ENCODE data around the gene NAGS.
A peak's percentile ranks its signal among the peaks of the same experiment; 100 is the strongest.
"Not testable (repeated sequence)": the region's sequence is repeated elsewhere in the genome, so short reads cannot be mapped to it uniquely, and the experiment has no call there.

Gene NAGS, protein sequence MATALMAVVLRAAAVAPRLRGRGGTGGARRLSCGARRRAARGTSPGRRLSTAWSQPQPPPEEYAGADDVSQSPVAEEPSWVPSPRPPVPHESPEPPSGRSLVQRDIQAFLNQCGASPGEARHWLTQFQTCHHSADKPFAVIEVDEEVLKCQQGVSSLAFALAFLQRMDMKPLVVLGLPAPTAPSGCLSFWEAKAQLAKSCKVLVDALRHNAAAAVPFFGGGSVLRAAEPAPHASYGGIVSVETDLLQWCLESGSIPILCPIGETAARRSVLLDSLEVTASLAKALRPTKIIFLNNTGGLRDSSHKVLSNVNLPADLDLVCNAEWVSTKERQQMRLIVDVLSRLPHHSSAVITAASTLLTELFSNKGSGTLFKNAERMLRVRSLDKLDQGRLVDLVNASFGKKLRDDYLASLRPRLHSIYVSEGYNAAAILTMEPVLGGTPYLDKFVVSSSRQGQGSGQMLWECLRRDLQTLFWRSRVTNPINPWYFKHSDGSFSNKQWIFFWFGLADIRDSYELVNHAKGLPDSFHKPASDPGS

DNA sequence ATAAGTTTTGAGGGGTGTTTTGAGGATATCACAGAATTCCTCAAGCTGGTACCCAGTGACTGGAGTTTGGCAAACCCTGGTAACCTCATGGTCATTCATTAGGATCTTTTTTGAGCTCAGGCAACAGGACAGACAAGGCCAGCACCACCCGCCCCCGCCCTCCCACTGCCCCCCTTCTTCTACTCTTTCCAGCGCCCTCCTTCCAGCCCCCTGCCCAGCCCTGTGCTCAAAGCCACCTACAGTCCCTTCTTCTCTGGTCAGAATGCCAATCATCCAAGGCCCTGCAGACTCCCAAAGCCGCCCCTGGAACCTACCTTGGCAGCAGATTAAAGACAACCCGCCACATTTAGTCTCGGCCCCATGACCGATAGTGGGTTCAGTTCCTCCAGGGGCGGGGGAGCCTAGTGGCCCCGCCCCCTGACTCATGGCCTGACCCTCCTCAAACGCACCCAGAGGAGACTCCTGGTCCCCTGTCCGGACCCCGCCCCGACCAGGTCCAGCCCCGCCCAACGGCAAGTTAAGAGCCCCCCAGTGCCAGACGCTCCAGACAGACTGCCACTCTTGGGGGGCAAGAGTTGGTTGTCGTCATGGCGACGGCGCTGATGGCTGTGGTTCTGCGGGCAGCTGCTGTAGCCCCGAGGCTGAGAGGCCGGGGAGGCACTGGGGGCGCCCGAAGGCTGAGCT is at the start of gene NAGS:
NAGS (plus strand) TSS at position 546 of the 684 bp plus-strand sequence; CDS start at position 588, 42 bp downstream.
- peak; percentile 47 to 71 for DNase-seq

DNA sequence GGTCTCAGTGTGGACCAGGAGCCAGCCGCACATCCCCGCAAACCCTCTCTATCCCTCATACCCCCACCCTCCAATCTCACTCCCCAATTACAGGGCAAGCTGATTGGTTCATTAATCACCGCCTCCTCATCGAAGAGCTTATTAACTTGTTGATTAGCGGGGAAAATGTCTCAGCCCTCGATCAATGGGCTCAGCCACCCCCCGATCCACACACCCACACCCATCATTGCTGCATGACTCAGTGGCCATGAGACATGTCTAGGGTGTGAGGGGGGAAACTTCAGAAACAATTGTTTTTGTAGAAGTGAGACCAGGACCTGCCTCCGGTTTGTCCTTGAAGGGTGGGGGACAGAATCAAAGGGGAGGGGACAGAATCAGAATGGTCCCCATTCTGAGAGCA is 48.2 kb upstream of the NAGS start:
- DNase-seq: no peak

DNA sequence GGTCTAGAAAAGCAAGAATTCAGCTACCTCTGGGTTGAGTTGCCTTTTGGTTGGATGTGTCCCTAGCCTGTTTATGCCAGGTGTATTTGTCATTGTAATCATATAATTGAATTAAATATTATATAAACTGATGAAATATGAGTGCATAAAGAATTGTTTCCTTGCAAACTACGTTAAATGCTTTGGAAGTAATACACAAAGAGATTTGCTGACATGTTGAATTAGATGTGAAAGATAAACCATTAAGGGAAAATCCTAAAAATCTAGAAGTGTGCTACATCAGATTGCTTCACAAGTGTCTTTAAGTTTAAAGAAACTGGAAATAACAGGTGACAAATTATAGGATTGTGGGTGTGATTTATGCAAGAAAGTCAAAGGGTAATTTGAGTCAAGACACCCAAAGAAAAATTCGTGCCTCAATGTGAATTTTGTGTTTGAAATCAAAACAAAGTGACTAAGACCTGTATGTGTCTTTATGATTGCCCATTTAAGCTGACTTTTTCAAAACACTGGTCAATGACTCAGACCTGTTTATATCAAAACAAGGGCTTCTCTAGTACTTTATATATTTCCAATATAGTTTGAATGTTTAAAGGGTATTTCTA is 45.6 kb upstream of the NAGS start:
- DNase-seq: no peak

DNA sequence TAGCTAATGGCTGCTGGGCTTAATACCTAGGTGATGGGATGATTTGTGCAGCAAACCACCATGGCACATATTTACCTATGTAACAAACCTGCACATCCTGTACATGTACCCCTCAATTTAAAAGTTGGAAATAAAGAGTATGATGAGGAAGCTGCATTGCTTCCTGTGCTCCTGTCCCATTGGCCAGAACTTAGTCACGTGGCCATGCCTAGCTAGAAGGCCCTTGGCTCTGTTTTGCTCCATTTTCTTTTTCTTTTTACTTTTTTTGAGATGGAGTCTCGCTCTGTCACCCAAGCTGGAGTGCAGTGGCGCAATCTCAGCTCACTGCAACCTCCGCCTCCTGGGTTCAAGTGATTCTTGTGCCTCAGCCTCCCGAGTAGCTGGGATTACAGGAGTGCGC is 43.1 kb upstream of the NAGS start:
- not testable (repeated sequence) for DNase-seq

DNA sequence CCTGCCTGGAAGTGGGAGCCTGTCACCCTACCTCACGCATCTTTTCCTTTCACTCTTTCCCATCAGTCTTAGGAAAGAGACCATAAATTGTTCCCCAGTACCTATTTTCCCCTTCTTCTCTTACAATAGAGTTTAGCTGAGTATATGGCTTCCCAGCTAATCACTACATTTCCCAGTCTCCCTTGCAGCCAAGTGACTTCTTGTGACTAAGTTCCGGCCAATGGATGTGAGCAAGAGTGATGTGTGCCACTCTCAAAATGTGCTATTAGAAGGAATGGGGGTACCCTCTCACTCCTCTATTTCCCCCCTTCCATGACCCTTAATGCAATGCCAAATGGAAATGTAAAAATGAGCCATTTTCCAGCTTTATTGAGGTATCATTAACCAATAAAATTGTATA is 42.5 kb upstream of the NAGS start:
- DNase-seq: no peak

DNA sequence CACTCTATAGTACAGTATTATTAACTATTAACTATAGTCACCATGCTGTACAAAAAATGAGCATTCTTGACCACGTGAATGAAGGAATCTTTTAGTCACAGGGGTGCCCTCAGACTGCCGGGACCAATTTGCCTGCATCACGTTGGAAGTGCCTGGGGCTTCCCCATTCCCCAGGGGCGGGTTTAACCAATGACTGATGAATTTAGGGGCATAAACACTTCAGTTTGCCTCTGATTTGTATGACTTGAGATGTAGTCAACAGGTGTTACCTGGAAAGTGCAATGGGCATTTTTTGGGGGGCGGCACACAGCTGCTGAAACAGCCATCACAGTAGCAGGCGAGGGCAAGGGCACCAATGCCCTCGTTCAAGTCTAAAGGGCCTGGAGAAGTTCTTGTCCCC is 41.9 kb upstream of the NAGS start:
- no peak for DNase-seq

DNA sequence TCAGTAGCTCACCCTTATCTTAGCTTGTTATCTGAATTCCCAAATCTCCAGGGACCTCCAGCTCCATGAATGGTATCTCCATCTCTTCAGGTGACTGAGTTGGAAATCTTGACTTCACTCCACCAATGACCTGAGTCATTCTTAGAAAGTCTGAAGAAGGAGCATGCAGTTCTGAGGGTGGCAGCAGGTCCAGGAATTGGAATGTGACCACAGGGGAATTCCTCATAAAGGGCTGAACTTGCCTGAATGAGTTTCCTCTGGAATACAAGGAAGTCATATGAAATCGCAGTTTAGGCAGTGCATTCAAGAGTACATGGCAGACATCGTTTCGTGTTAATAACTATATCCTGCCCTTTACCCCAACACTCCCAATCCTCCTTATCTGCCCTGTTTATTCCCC is 38.1 kb upstream of the NAGS start:
- DNase-seq: no peak

DNA sequence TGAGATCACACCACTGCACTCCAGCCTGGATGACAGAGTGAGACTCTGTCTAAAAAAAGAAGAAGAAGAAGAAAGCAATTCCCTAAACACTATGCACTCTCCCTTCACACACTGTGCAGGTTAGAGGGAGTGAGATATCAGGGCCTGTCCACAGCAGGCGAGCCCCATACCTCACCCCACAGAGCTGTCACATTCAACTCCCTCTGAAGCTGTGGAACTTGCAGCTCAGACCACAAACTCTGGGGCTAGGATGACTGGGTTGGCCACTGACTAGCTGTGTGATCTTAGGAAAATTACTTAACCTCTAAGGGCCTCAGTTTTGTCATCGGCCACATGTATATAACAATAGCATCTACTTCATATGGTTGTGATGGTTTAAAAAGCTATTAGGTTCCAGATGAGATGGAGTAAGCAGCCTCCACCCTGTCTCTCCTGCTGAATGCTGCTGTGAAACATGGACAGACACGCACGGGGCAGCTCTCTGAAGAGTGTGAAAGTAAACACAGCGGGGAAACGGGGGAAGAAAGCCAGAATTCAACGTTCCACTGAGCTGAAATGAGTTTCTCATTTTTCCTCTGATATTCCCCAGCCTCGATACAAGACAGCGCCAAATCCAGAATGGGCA is 37.1 kb upstream of the NAGS start:
- DNase-seq: no peak

DNA sequence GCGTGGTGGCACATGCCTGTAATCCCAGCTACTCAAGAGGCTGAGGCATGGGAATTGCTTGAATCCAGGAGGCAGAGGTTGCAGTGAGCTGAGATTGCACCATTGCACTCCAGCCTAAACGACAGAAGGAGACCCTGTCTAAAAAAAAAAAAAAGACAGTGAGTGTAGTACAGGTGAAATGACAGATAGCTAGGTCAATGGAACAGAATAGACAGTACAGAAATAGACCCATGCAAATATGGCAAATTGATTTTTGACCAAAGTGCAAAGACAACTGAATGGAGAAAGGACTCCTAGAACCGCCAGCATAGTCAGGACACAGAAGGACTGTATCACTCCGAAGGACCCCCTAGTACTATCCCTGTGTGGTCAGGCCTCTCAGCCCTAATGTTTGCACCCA is 34.1 kb upstream of the NAGS start:
- no peak for DNase-seq

DNA sequence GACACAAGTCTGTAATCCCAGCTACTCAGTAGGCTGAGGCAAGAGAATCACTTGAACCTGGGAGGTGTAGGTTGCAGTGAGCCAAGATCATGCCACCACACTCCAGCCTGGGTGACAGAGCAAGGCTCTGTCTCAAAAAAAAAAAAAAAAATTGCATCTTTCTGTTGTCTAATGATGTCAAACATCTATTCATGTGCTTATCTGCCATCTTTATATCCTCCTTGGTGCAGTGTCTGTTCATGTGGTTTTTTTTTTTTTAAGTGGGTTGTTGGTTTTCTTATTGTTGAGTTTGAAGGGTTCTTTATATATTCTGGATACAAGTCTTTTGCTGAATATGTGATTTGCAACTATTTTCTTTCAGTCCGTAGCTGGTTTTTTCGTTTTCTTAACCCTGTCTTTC is 33.0 kb upstream of the NAGS start:
- not testable (repeated sequence) for DNase-seq

DNA sequence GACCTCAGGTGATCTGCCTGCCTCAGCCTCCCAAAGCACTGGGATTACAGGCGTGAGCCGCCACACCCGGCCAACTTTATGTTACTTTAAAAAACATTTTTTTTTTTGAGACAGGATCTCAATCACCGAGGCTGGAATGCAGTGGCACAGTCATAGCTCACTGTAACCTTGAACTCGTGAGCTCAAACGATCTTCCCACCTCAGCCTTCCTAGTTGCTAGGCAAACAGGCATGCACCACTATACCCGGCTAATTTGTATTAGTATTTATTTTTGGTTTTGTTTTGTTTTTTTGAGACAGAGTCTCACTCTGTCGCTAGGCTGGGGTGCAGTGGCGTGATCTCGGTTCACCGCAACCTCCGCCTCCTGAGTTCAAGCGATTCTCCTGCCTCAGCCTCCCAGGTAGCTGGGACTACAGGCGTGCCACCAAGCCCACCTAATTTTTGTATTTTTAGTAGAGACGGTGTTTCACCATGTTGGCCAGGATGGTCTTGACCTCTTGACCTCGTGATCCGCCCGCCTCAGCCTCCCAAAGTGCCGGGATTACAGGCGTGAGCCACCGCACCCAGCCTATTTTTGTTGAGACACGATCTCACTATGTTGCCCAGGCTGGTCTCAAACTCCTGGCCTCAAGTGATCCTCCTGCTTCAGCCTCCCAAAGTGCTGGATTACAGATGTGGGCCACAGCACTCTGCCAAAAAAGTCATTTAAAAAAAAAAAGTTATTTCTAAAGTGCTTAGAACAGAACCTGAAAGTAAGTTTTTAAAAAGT is 31.8 kb upstream of the NAGS start:
- DNase-seq: not testable (repeated sequence)

DNA sequence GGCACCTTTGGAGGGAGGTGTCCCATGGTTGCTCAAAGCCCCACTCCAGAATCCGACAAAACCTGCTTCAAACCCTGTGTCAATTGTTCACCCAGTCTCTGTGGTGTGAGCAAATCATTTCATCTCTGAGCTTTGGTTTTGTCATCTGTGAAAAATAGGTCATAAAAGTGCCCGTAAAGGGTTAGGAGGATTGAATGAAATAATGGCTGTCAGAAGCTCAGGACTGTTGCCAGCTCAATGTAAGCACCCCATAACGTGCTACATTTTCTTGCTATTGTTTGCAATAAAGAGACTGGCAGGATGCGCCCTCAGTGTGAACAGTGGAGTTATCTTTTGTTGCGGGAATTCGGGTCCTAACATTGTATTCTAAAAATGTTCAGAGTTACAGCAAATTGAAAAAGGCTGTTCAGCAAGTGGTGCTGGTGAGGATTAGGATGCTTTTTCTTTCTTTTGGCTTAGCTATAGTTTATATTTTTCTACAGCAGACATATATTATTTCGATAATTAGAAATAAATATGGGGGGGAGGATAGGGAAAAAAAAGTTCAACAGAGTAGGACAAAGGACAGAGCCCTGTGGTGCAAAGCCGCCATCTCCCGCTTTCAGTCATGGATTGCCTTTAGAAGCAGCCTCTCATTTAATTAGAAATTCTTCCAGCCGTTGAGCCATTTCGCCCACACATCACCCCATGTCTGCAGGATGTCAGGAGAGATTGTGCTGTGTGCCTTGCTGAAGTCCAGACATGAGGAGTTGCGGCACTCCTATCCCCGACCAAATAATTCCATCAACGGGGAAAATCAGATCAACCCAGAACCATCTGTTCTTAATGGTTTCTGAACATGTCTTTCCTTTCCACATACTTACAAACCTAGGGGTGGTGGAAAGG is 29.8 kb upstream of the NAGS start:
- no peak for DNase-seq

DNA sequence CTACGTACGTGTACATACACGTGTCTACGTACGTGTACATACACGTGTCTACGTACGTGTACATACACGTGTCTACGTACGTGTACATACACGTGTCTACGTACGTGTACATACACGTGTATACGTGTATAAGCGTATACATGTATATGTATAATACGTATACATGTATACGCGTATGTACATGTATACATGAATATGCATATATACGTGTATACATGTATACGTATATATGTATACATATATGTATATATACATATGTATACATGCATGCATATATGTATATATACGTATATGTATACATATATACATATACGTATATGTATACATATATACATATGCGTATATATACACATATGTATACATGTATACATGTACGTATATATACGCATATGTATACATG is 28.5 kb upstream of the NAGS start:
- no peak for DNase-seq

DNA sequence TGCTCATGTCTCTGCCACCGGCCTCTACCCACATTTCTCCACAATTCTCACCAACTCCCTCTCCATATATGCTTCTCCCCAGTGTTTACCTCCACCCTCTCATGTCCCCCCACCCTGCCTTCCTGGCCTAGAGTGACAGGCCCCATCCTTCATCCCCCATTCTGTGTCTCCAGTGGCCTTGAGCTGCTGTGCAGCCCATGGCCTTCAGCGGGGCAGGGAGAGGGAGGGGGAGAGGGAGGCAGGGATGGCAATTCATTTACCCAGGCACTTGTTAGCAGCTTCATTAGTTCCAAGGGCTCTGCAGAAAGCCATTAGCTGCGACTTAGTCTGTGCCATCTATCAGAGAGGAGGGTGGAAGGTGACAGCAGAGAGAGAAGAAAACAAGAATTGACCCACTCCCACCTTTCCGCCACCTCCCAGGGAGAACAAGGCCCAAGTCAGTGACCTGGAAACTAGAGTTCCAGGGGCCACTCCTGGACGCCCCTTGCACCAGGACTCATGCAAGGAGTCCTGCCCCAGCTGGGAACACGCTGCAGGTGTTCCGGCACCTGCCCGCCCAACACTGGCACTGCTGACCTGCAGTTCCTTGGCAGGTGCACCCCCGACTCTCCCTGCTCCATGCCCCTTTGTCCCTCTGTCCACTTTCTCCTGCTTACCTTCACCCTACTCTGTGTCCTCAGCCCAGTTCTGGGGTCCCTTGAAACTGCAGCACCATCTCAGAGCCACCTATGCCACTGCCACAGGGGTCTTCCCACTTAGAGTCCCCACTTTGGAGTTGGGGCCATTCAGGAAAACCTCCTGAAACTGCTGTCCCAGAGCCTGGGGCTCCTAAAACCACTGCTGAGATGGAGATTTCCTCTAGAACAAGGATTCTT is 27.2 kb upstream of the NAGS start:
- no peak for DNase-seq

DNA sequence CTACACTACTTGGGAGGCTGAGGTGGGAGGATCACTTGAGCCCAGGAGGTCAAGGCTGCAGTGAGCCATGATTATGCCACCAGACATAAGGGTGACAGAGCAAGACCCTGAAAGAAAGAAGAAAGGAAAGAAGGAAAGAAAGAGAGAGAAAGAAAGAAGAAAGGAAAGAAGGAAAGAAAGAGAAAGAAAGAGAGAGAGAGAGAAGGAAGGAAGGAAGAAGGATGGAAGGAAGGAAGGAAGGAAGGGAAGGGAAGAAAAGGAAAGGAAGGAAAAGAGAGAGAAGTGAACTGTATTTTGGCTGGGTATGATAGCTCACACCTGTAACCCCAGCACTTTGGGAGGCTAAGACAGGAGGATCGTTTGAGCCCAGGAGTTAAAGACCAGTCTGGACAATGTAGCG is 26.3 kb upstream of the NAGS start:
- no peak for DNase-seq

DNA sequence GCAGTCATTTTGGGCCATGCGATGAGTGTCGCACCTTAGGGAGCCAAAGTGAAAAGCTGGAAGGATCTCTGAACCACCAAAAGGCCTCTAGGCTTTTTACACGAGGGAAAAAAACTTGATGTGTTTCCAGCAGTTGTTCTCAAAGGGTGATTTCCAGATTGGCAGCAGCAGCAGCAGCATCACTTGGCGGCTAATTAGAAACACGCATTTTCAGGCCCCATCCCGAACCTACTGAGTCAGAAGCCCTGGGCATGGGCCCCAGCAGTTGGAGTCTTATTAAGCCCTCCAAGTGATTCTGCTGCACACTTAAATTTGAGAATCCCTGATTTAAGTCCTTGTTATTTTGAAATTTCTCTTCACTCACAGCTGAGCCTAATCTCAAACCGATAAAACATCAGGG is 25.4 kb upstream of the NAGS start:
- DNase-seq: no peak

DNA sequence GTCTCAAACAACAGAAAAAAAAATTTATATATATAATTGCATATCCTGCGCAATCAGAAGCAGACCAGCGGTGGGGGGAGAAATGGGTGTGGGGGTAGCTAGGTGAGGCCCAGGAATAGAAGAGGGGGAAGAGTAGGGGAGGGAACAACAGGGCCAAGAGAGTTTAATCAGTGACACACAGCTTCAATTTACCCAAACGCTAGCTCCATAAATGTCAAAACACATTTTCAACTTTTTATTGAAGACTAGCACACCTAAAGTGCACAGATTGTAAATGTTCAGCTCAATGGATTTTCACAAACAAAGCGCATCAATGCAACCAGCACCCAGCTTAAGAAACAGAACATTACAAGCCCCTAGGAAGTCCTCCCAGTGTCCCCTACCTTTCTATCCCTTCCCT is 24.8 kb upstream of the NAGS start:
- DNase-seq: no peak

DNA sequence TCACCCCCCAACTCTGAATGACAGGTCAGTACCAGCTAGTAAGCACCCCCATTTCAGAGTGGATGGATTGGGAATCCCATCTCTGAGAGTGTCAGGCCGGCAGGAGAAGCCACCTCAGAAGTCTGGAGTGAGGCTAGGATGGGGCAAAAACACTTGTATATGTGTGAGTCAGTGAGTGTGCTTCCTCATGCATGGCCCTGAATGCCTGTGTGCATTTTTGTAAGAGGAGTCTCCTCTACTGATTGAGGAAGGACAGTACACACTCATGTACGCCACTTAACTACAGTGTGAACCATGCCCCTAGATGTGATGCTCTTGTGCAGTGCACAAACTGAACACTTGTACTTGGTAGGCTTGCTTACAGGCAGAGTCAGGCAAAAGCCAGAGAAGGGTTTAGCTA is 22.3 kb upstream of the NAGS start:
- DNase-seq: no peak

DNA sequence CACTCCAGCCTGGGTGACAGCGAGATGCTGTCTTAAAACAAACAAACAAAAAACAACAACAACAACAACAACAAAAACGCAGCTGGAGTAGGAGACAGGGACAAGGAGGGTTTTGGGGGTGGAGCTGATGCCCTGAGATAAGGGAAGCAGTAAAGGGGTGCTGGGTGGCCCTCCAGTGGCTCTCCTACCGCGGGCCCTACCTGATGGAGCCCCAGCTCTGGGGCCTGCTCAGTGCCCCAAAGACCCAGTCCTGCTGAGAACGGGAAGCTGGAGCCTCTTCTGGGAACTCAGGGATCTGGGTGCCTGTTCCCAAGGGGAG is 21.3 kb upstream of the NAGS start:
- DNase-seq: no peak

DNA sequence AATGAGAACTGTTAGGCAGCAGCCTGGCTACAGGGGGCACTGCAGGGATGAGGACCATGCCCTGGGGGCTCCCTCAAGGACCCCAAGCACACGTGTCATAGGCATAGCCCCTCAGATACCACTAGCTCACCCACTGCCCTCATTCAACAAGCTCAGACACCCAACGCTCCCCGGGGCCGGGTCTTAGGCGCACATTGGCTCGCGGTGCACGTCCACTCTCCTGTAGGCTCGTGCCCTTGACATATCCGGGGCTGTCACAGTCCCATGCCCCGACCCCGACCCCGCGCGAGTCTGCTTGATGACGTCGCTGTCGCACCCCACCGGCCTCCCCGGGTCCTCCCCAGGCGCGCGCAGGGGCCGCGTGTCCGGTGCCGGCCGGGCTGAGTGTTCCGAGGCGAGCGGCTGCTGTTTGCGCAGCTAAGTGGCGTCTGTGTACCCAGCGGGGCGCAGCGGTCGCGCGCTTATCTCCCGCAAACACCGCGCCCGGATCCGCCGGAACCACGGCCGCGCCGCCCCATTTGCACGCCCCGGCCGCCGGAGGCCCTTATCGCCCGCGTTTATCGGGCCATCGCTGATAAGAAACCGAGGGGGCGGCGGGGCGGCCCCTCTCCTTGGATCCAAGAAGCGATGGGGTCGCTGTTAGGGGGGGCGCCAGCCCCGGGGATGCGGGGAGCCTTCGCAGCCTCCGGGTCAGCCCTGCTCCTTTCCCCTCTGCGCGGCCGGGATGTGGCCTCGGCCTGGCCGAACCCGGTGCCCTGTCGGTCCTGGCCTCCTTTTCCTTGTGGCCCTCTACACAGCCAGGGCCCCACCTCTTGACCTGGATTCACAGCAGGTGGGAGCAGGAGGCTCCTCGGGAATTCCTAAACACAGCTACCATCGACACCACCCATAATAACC is 20.7 kb upstream of the NAGS start:
- DNase-seq: no peak
